ENCODE results near the gene PISD. TPM values are rescaled to one million over a fixed set of nuclear protein-coding genes. Genes with fewer than 3 reads are reported as not detected.

The PISD gene
- total RNA-seq, 1 experiment from 2014 or later: 49.1 TPM

GRCh38 chr22:31575190-31575589 is 86.8 kb downstream of the PISD start:
- DNase-seq (ENCODE audit: low read depth): no peak

GRCh38 chr22:31574055-31574670 is 87.9 kb downstream of the PISD start:
- no peak for DNase-seq (ENCODE audit: low read depth)

GRCh38 chr22:31572939-31573338 is 89.1 kb downstream of the PISD start:
- no peak for DNase-seq (ENCODE audit: low read depth)

GRCh38 chr22:31569126-31569525 is 92.9 kb downstream of the PISD start:
- DNase-seq (ENCODE audit: low read depth): no peak

Other genes starting within 250 kb of the PISD start
- gene EIF4ENIF1, start 172.4 kb downstream of the PISD start, total RNA-seq (2014; rRNA removed; shearing (Covaris generic)): 7.3 and 12.4 TPM in 2 replicates
- gene SFI1, start 165.7 kb downstream of the PISD start, total RNA-seq (2014; rRNA removed; shearing (Covaris generic)): 18.3 and 20.1 TPM in 2 replicates
- 5.8 and 13.5 TPM in 2 replicates for gene PRR14L, start 87.9 kb upstream of the PISD start, total RNA-seq (2014; rRNA removed; shearing (Covaris generic))
- gene DEPDC5, start 91.8 kb upstream of the PISD start, total RNA-seq (2014; rRNA removed; shearing (Covaris generic)): 7.4 and 8.7 TPM in 2 replicates

Data from HT1080 (cell line).